Fibroblast of lung (primary cell): ENCODE measurements around the gene SERGEF.

Source experiments
- CTCF ChIP-seq, 2 donors: IDR thresholded peaks in 1 of 2; conservative IDR thresholded peaks in 1 of 2; 1 replicate in 1 of 2; 2 replicates in 1 of 2; pipeline ENCODE4 v1.5.1; 2011 to 2012; ENCODE audit warnings: low read length in 2 of 2, control low read depth in 1 of 2, inconsistent platforms in 1 of 2, low read depth in 1 of 2, mild to moderate bottlenecking in 1 of 2
- EZH2 ChIP-seq: IDR thresholded peaks from 2 replicates; pipeline ENCODE4 v1.5.1; 2012; ENCODE audit warnings: low read length, control low read depth, mild to moderate bottlenecking; ENCODE audit errors: missing control alignments

DNA sequence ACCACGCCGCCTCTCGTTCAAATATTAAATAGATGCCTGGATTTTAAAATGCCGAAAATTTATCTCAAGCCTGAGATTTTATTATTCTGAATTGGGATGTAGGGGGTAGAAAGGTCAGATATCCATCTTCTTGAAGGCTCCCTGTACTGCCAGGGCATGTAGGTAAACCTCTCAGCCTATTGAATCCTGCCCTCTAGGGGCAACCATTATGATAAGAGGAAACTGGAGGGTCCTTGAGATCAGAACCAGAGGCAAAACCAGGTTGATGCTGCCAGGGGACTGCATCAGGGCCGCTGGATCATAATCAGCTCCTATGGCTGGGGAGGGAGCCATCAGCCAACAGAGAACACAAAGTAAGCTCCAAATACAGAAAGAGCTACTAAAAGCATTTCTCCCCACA is 185.8 kb downstream of the SERGEF start:
- TF ChIP-seq CTCF (conservative IDR thresholded peaks at IDR 0.05 in 1 of 2, IDR thresholded peaks at IDR 0.05 in 1 of 2; ENCODE audit: low read depth in 1 of 2, low read length in 2 of 2) (no peak), EZH2 (no peak)
